GM12891 (cell line): ENCODE results near the gene PHF24.

Experiments used
- DNase-seq: peaks from one replicate; pipeline ENCODE4 v3.0.0; 2011; ENCODE audit warnings: low spot score; ENCODE audit not compliant: insufficient read length
- FAIRE-seq: peaks from 2 replicates; lab custom pipeline; 2011; peaks lifted over from hg19 to GRCh38; lab: Jason Lieb, UNC
- PAX5 ChIP-seq: IDR thresholded peaks from 2 replicates; pipeline ENCODE4 v1.6.1; 2011; ENCODE audit warnings: low read length, moderate library complexity, mild to moderate bottlenecking; ENCODE audit not compliant: insufficient read depth, severe bottlenecking
- POLR2A ChIP-seq: IDR thresholded peaks from 2 replicates; pipeline ENCODE4 v1.6.1; 2011; ENCODE audit warnings: low read depth, low read length, control low read depth
- POLR2AphosphoS5 ChIP-seq: IDR thresholded peaks from 2 replicates; pipeline ENCODE4 v1.6.1; 2011; ENCODE audit warnings: low read depth, low read length, control low read depth
- POU2F2 ChIP-seq: IDR thresholded peaks from 2 replicates; pipeline ENCODE4 v1.6.1; 2011; ENCODE audit warnings: low read depth, mild to moderate bottlenecking, control low read depth, low read length, moderate library complexity
- SPI1 ChIP-seq: IDR thresholded peaks from 2 replicates; pipeline ENCODE4 v1.6.1; 2011; ENCODE audit warnings: low read depth, low read length, control low read depth
- TAF1 ChIP-seq: IDR thresholded peaks from 2 replicates; pipeline ENCODE4 v1.6.1; 2011; ENCODE audit warnings: low read depth, low read length, control low read depth

Gene PHF24

DNA sequence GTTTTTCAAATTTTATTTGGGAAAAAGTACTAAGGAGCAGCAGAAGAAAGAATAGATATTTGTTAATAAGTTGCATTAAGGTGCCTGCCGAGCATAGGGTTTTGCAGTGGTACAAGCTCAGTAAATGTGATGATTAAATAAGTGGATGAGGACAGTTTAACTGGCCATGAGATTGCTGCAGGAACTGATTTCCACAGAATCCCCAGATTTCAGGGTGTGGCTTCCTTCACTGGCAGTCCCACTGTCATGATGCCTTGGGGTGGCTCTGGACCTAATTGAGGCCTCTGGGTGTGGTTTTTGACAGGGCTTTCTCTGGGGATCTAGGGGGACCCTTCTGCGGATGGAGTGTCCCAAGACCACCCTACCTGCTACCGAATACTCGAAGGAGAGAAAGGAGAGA lies 1.4 kb downstream of the PHF24 start:
- DNase-seq (no peak), FAIRE-seq (no peak)
- TF ChIP-seq TAF1 (no peak), PAX5 (no peak), SPI1 (no peak), POLR2A (no peak), POU2F2 (no peak), POLR2AphosphoS5 (no peak)

DNA sequence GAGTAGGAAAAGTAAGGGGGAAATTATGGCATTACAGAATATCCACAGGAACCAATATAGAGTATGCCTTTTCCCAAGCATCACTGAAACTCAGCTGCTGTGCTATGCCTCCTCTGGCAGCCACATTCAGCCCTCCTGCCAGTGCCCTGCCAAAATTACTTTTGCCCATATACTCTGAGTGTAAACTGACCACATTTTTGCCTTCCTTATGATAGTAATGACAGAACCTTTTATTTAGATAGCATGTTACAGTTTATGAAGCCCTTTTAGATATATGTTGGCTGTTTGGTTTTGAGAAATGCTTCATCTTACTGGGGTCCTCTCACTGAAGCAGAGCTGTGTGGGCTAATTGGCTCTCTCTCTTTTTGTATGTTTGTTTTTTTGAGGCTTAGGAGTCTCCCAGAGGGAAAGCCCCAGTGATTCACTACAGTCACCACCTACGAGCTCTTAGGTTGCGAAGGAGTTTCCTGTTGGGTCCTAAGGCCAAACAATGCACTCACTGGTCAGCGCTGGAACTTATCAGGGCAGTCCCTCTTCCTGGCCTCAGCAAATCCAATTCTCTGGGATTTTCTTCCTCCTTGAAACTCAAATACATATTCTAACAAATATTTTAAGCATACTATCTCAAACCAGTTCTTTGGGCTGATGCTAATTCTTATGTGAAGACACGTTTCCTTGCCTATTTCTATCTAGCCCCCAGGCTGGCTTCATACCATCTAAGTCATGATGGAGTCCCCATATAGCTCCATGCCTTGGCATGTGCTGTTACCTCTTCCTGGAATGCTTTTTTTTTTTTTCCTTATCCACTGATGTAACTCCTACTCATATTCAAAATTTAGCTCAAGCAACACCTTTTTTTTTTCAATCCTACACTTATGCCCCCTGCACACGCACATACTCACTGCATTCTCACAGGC lies 3.7 kb downstream of the PHF24 start:
- no peak for TF ChIP-seq PAX5
- TF ChIP-seq POLR2AphosphoS5: no peak
- no peak for TF ChIP-seq POU2F2
- TF ChIP-seq SPI1: no peak
- TF ChIP-seq TAF1: no peak
- TF ChIP-seq POLR2A: no peak
- no peak for DNase-seq
- no peak for FAIRE-seq

DNA sequence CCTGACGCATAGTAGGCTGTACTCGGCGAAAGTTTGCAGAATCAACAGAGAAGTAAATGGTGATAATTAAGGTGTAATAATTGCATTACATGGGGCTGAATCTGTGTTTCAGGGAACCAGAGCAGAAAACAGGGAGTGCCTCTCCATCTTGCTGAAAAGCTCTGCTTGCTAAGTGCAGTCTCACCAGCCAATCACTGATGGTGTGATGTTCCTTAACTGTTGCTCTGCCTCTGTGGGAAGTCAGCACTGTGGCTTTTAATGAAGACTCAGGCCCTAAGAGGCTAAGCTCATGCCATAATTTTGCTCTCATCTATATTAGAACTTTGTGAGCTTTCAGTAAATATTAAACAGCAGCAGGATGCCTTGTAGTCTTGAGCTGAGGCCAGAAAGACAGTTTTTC lies 4.5 kb downstream of the PHF24 start:
- FAIRE-seq (no peak), DNase-seq (no peak)
- TF ChIP-seq POLR2AphosphoS5 (no peak), TAF1 (no peak), POU2F2 (no peak), POLR2A (no peak), SPI1 (no peak), PAX5 (no peak)

DNA sequence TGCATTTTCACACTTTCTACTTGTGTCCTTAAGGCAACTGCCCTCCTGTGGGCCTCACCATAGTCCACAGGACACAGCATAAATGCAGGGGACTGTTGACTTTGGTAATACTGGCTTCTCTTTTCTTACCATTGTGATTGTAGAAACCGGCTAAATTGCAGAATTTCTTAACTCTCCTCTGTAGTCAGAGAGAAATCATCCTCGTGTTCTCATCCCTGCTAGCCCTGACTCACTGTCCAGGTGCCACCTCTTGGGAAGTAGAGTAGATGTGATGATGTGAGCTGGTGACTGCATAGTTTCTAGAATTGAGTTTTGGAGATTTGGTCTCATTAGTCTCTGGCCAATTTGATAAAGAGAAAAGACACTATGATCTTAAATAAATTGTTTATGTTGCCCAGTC lies 5.5 kb downstream of the PHF24 start:
- no peak for FAIRE-seq
- DNase-seq: no peak
- TF ChIP-seq POLR2AphosphoS5 (no peak), SPI1 (no peak), POU2F2 (no peak), TAF1 (no peak), POLR2A (no peak), PAX5 (no peak)

DNA sequence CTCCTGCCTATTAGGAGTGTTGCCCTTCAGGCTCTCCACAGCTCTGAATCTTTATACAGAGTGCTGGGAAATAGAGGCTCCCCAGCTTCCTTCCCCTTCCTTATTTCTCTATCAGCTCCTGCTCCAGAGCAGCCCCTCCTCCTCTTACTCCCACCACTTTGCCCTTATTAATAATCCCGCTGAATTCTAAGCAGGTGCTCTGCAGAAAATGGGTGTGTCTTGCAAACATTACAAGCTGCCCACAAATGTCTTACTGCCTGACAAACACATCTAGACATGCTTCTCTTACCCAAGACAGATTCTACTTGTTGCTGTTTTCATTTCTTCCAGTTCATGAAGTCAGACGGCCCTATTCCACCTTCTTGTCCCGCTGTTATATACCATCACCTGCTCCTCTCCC lies 6.4 kb downstream of the PHF24 start:
- TF ChIP-seq SPI1: no peak
- TF ChIP-seq POU2F2: no peak
- no peak for TF ChIP-seq POLR2A
- no peak for TF ChIP-seq POLR2AphosphoS5
- TF ChIP-seq PAX5: no peak
- TF ChIP-seq TAF1: no peak
- DNase-seq (no peak), FAIRE-seq (no peak)

DNA sequence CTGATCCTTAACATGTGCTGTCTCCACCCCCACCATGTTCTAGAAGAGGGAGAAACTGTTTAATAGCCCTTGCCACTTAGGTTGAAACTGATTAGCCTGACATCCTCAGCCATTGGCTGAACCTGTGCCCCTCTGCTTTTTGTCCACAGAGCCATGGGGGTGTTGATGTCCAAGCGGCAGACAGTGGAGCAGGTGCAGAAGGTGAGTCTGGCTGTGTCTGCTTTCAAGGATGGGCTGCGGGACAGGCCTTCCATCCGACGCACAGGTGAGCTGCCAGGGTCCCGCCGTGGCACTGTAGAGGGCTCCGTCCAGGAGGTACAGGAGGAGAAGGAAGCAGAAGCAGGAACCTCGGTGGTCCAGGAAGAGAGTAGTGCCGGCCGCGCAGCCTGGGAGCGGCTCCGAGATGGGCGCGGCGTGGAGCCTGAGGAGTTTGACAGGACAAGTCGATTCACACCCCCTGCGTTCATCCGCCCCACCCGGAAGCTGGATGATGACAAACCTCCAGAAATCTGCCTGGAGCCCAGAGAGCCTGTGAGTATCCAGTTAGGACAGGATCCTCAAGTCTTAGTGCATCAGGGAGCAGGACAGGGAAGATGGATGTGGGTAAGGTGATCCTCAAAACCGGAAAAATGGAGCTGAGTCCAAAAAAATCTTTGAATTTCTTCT lies 13.2 kb downstream of the PHF24 start:
- FAIRE-seq (no peak), DNase-seq (no peak)
- TF ChIP-seq POU2F2: no peak
- TF ChIP-seq SPI1: no peak
- TF ChIP-seq TAF1: no peak
- TF ChIP-seq POLR2AphosphoS5: no peak
- no peak for TF ChIP-seq PAX5
- no peak for TF ChIP-seq POLR2A

DNA sequence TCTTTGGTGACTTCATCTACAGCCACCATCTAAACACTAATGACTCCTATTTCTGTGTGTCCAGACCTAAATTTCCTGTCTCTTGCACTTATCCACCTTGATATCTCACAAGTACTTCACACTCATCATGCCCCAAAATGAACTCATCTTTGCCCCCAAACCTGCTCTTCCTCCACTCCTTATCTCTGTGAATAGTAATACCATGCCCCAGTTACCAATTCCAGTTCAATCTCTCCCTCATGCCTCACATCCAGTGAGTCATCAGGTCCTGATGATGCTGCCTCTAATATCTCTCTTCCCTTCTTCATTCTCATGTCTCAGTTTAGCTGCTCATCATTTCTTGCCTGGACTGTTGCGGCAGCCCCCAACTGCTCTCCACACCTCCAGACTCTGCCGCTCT lies 16.6 kb downstream of the PHF24 start:
- FAIRE-seq: no peak
- DNase-seq: no peak
- no peak for TF ChIP-seq POU2F2
- TF ChIP-seq TAF1: no peak

DNA sequence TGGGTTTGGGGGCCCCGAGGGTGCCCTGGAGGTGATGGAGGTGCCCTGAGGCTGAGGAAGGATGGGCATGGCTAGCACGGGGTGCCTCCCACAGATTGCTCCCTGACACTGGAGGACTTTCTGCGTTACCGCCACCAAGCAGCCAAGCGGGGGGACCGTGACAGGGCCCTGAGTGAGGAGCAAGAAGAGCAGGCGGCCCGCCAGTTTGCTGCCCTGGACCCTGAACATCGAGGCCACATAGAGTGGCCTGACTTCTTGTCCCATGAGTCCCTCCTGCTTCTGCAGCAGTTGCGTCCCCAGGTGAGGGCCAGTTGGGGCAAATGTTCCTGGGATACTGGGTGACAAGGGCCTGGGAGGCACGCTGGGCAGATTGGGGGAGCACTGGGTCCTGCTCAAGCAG lies 18.4 kb downstream of the PHF24 start:
- DNase-seq: no peak
- TF ChIP-seq POLR2AphosphoS5 (no peak), PAX5 (no peak), TAF1 (no peak), SPI1 (no peak), POU2F2 (no peak), POLR2A (no peak)

DNA sequence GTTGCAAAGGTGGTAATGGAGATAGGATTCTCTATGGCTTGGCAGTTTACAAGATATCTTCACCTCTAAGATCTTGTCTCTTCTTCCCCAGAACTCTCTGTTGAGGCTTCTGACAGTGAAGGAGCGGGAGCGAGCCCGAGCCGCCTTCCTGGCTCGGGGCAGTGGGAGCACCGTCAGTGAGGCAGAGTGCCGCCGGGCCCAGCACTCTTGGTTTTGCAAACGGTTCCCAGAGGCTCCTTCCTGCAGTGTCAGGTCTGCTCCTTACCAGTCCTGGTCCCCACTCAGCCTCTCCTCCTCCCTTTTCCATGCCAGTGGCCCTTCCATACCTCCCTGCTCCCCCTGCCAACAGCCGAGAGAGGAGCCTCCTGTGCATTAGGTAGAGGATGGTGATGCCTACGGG lies 18.9 kb downstream of the PHF24 start:
- FAIRE-seq (no peak), DNase-seq (no peak)
- TF ChIP-seq POLR2AphosphoS5 (no peak), POLR2A (no peak), PAX5 (no peak), SPI1 (no peak), TAF1 (no peak), POU2F2 (no peak)

More for the DNA sequence above, 18.4 kb downstream of the PHF24 start:
- FAIRE-seq: no peak
